OCI-LY7 (cell line): ENCODE data around the gene C4orf36. TPM values are rescaled to one million over a fixed set of nuclear protein-coding genes. Genes with fewer than 3 reads are reported as not detected.
A peak's percentile ranks its signal among the peaks of the same experiment; 100 is the strongest.

Experiments used
- BruUV-seq: library from RNA; stranded (reverse); fragments of 400-500 nt; replicated peaks from 2 replicates; lab custom pipeline; 2021; lab: Mats Ljungman, UMichigan
- CTCF ChIA-PET: fragments of 300-600 bp; sonication (Branson Sonifier 250); formaldehyde crosslinking; loops from one replicate; lab custom pipeline; 2022; ENCODE audit warnings: antibody characterized with exemption; ENCODE audit not compliant: unreplicated experiment; lab: Charles Lee
- POLR2A ChIA-PET: fragments of 300-600 bp; sonication (Branson Sonifier 250); formaldehyde crosslinking; loops from one replicate; lab custom pipeline; 2022; ENCODE audit warnings: antibody characterized with exemption; lab: Charles Lee
- DNase-seq: peaks from one replicate; pipeline ENCODE4 v3.0.0-alpha.2; 2015; ENCODE audit warnings: low spot score
- H2AFZ ChIP-seq: fragments of 200-600 bp; sonication (generic), shearing (Covaris generic); 2 replicates; pipeline ENCODE4 v1.6.1; 2014; ENCODE audit warnings: mild to moderate bottlenecking, antibody characterized with exemption, low read length, moderate library complexity
- H3K27ac ChIP-seq: fragments of 200-600 bp; sonication (generic); 2 replicates; pipeline ENCODE4 v1.5.1; 2014; ENCODE audit warnings: mixed run types, low read depth, mild to moderate bottlenecking, moderate library complexity, low read length, inconsistent platforms; ENCODE audit not compliant: poor library complexity, severe bottlenecking
- H3K36me3 ChIP-seq: fragments of 200-600 bp; sonication (generic); 2 replicates; pipeline ENCODE4 v1.6.1; 2014; ENCODE audit warnings: mild to moderate bottlenecking, antibody characterized with exemption, low read length, moderate library complexity, mixed read lengths; ENCODE audit not compliant: insufficient read depth
- H3K4me1 ChIP-seq: fragments of 200-600 bp; sonication (generic); 2 replicates; pipeline ENCODE4 v1.5.1; 2014; ENCODE audit warnings: mild to moderate bottlenecking, low read length; ENCODE audit not compliant: insufficient read depth, poor library complexity, severe bottlenecking
- H3K4me2 ChIP-seq: fragments of 200-600 bp; sonication (generic); 2 replicates; pipeline ENCODE4 v1.6.1; 2014; ENCODE audit warnings: mild to moderate bottlenecking, low read length
- H3K4me3 ChIP-seq: fragments of 200-600 bp; sonication (generic); 2 replicates; pipeline ENCODE4 v1.5.1; 2014; ENCODE audit warnings: mild to moderate bottlenecking, low read depth, low read length; ENCODE audit not compliant: poor library complexity, severe bottlenecking
- H3K79me2 ChIP-seq: fragments of 200-600 bp; sonication (generic); 2 replicates; pipeline ENCODE4 v1.6.1; 2016; ENCODE audit warnings: low read depth, mild to moderate bottlenecking, low read length, moderate library complexity, mixed read lengths; ENCODE audit not compliant: insufficient read depth
- H3K9me2 ChIP-seq: fragments of 200-600 bp; sonication (generic); 2 replicates; pipeline ENCODE4 v1.6.1; 2016; ENCODE audit warnings: mild to moderate bottlenecking, low read length, mixed read lengths; ENCODE audit not compliant: insufficient read depth
- H3K9me3 ChIP-seq: fragments of 200-600 bp; sonication (generic); 2 replicates; pipeline ENCODE4 v1.6.1; 2014; ENCODE audit warnings: mild to moderate bottlenecking, mixed run types, low read length, mixed read lengths
- H4K20me1 ChIP-seq: fragments of 200-600 bp; sonication (generic); 2 replicates; pipeline ENCODE4 v1.6.1; 2014; ENCODE audit warnings: mild to moderate bottlenecking, antibody characterized with exemption, low read length, moderate library complexity, mixed read lengths; ENCODE audit not compliant: insufficient read depth
- EZH2phosphoT487 ChIP-seq: fragments of 200-600 bp; sonication (generic); IDR thresholded peaks from 2 replicates; pipeline ENCODE4 v1.6.1; 2018; ENCODE audit warnings: low read depth, borderline replicate concordance, mild to moderate bottlenecking, mixed run types, antibody characterized with exemption, low read length, moderate library complexity, mixed read lengths
- intact Hi-C: fragments of 100-400 bp; cut with micrococcal nuclease; formaldehyde crosslinking; loops from one replicate; pipeline ENCODE4 v1.10.0; 2022; ENCODE audit not compliant: unreplicated experiment
- total RNA-seq, 2 experiments: library from RNA; depleted of rRNA in 1 of 2; stranded (reverse); fragments of >200 nt in 1 of 2; shearing (Covaris generic) in 1 of 2; gene quantifications; 2 replicates each; pipeline ENCODE4 v1.2.3, GENCODE V29; 2014 to 2022
- TF ChIP-seq, protein P1 (sequence below): fragments of 200-600 bp; sonication (generic); conservative IDR thresholded peaks from 2 replicates; pipeline ENCODE4 v1.5.1; 2014; ENCODE audit warnings: mild to moderate bottlenecking, antibody characterized with exemption, low read length, moderate library complexity, mixed read lengths

Gene C4orf36
- total RNA-seq, 2 experiments from 2014 or later, result 1.4 TPM; not detected in 1

GRCh38 chr4:86934771-86935565 lies 42.7 kb upstream of the C4orf36 start, which contains the start of gene AFF1:
Gene AFF1 (plus strand): TSS chr4:86935011. CDS start chr4:86948534, 13,523 bp downstream.
- intact Hi-C loops, result loop anchor here (1.0 to 5.0 kb wide), 4 partner anchors 26 to 286 kb away; partner anchors contain the start of gene KLHL8
- ChIA-PET POLR2A (interaction anchor here (0.6 to 7.5 kb wide), 13 partner anchors 10 to 1254 kb away, joined by 3 to 125 read pairs (median 10); no protein-coding TSS in a partner anchor), CTCF (interaction anchor here (0.6 to 2.2 kb wide), 8 partner anchors 11 to 1341 kb away, joined by 3 to 7 read pairs (median 3); no protein-coding TSS in a partner anchor)
- peaks cover 47% of the 10 kb centered on the region for H3K4me1 ChIP-seq
- DNase-seq, result peak; percentile 91
- H3K79me2 ChIP-seq, result peaks cover 46% of the 10 kb centered on the region
- H3K4me2 ChIP-seq, result peak within 1 kb of the TSS; percentile 93
- peak within 1 kb of the TSS; percentile 85 for H3K27ac ChIP-seq
- no TSS peak for BruUV-seq
- TF ChIP-seq, protein P1, sequence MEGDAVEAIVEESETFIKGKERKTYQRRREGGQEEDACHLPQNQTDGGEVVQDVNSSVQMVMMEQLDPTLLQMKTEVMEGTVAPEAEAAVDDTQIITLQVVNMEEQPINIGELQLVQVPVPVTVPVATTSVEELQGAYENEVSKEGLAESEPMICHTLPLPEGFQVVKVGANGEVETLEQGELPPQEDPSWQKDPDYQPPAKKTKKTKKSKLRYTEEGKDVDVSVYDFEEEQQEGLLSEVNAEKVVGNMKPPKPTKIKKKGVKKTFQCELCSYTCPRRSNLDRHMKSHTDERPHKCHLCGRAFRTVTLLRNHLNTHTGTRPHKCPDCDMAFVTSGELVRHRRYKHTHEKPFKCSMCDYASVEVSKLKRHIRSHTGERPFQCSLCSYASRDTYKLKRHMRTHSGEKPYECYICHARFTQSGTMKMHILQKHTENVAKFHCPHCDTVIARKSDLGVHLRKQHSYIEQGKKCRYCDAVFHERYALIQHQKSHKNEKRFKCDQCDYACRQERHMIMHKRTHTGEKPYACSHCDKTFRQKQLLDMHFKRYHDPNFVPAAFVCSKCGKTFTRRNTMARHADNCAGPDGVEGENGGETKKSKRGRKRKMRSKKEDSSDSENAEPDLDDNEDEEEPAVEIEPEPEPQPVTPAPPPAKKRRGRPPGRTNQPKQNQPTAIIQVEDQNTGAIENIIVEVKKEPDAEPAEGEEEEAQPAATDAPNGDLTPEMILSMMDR, result peak; percentile 58
- TF ChIP-seq EZH2phosphoT487, result no peak
- H3K36me3 ChIP-seq, result peaks cover 8% of the 10 kb centered on the region
- peak within 1 kb of the TSS; percentile 84; the same call in 1 of the 2 replicates for H2AFZ ChIP-seq
- H3K9me2 ChIP-seq, result no peaks in the 10 kb centered on the region
- H4K20me1 ChIP-seq, result peaks cover 9% of the 10 kb centered on the region
- peak within 1 kb of the TSS; percentile 92 for H3K4me3 ChIP-seq
- no peaks in the 10 kb centered on the region for H3K9me3 ChIP-seq

- Histone ChIP-seq H3K4me3 (peak overlapping the region; percentile 92), H3K27ac (peak overlapping the region; percentile 85), H3K9me3 (no peaks in the 10 kb centered on the region), H4K20me1 (peaks cover 9% of the 10 kb centered on the region), H2AFZ (peak overlapping the region; percentile 84; the same call in 1 of the 2 replicates), H3K9me2 (no peaks in the 10 kb centered on the region), H3K36me3 (peaks cover 12% of the 10 kb centered on the region), H3K79me2 (peaks cover 46% of the 10 kb centered on the region), H3K4me1 (peaks cover 49% of the 10 kb centered on the region), H3K4me2 (peak overlapping the region; percentile 88)
- no peak for DNase-seq
- BruUV-seq, result TSS peak; percentile 60
- ChIA-PET CTCF (interaction anchor here (0.6 to 1.2 kb wide), 6 partner anchors 12 to 1340 kb away, joined by 3 to 4 read pairs (median 3); no protein-coding TSS in a partner anchor), POLR2A (interaction anchor here (0.7 to 7.5 kb wide), 11 partner anchors 10 to 136 kb away, joined by 3 to 125 read pairs (median 13); no protein-coding TSS in a partner anchor)
- intact Hi-C loops, result loop anchor here (2.0 kb wide), 2 partner anchors 65 to 287 kb away; partner anchors contain the start of gene KLHL8
- TF ChIP-seq EZH2phosphoT487, result no peak
- TF ChIP-seq, protein P1, result no peak
Observed at GRCh38 chr4:86934147-86934770, 42.0 kb upstream of the C4orf36 start.
